HG03439 (cell line): ENCODE measurements around the gene SMIM36.
"Not testable (repeated sequence)": the region's sequence is repeated elsewhere in the genome, so short reads cannot be mapped to it uniquely, and the experiment has no call there.

Experiments used
- ATAC-seq: cut with Tn5 transposase; IDR thresholded peaks from one replicate; pipeline ENCODE4 v1.9.1; 2021; ENCODE audit warnings: mild to moderate bottlenecking, moderate library complexity; ENCODE audit not compliant: unreplicated experiment

SMIM36 gene

DNA sequence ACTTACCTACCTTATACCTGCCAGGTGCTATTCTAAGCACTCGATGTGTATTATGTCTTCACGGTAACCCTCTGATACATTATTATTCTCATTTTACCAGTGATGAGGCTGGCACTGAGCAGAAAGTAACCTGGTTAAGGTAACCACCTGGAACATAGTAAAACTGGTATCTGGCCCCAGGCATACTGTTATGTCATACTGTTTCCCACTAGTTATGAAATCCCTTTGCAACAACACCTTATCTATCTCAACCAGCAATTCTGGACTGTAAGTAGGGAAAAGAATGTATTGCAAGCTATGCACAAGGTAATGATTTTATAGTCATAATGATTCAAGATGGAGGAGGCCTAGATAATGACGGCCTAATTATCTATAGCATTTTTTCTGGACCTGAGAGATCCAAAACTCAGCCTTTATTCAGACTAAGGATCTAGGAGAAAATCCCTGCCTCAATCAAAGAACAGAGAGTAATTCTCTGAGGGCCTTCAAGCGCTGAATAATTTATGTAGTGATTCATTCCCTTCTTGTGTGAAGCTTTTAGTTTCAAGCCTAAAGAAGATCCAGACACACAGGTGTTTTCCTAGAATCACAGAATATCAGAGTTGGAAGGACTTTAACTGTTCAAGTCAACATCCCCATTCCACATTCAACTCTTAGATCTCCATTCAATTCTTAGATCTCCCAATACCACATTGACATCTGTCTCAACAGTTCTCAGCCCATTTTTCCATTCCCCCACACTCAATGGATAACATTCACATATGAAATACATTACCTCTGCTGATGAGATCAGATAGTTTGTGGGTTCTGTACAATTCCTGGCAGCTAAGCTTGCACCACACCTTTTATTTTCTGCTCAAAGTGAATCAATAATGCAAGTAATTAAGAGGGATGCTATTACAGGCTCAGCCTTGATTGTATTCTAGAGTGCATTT, 74.8 kb downstream of the SMIM36 start:
- peak; percentile 15 for ATAC-seq

DNA sequence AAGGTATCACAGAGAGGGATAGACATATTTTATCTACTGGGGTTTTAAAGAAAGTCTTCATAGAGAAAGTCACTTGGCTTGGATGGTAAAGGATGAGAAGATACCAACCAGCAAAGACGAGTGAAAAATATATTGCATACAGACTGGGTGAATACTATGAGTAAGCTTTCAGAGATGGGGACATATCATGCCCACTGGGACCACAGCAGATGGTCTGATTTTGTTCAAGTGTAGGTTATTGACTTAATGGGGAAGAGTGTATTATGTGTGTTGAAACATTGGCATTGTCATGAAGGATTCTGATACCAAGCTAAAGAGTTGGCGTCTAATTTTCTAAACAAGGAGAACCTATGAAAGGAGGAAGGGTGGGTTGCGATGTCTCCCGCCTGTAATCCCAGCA, 75.8 kb downstream of the SMIM36 start:
- ATAC-seq, result no peak

DNA sequence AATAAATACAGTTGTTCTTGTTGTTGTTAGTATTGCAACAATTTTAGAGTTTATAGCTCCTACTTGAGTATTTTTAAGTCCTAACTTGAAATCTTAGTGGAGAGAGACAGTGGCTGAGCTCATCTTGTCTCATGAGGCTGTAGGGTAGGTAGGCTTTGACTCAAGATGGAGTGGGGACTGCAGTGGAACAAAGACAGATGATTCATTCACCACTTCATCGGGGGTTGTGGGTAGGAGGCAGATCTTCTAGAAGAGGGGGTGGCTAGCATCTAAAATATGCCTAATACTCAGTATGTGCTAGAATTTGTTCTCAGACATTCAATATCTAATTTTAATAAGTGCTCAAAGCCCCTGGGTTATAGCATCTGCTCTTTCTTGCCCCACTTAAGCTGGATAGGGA, 76.5 kb downstream of the SMIM36 start:
- no peak for ATAC-seq

DNA sequence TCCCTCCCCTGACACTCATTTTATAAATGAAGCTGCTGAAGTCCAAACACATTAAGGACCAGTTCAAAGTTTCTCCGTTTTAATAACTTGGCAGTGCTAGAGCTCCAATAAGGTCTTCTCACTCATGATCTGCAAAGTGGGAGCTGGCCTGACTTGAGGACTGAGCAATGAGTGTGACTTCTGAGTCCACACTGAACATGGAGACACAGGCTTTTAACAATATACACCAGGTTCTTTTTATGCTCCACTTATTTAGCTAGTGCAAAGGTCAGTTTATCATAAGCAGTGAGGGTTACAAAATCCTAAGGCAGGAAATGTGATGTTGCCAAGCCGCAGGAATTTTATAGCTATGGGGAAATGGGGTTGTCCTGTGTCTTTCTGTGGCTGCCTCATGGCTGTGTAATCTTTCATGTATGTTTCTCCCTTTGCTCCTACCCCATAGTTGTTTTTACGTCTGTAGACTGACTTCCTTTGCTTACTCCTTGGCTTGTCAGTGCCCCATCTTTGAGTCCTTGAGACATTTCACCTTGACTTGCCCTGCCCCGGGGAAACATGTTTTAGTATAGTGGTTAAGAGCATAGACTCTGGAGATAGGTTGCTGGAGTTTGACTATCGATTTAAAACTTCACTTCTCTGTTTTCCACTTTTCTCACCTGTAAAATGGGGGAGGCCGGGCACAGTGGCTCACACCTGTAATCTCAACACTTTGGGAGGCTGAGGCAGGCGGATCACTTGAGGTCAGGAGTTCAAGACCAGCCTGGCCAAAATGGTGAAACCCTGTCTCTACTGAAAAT, 77.4 kb downstream of the SMIM36 start:
- ATAC-seq, result no peak

DNA sequence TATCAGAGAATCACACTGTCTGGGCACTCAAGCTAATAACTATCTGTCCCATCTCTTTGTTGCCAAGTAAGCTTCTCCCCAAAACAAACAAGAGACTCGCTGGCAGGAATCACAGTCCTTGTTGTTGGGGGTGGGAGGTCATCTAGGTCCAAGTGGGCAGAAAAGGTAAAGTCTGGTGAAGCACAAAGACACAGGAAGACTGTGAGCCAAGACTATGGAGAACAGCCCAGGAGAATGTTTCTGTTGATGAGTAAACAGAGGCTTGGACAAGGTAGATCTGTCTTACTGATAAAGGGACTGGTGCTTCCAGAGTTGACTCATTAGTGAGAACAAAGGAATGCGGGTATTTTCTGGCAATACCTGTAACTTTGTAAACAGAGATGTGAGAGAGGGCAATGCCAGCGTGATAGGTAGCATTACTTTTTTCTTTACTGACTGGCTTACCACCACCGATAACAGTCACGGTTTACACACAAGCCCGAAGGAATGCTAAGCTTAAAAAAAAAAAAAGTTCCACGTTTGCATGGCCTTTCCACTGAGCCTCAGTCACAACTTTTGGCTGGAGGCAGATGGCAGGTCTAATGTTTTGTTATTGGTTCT, 78.1 kb downstream of the SMIM36 start:
- ATAC-seq, result no peak

DNA sequence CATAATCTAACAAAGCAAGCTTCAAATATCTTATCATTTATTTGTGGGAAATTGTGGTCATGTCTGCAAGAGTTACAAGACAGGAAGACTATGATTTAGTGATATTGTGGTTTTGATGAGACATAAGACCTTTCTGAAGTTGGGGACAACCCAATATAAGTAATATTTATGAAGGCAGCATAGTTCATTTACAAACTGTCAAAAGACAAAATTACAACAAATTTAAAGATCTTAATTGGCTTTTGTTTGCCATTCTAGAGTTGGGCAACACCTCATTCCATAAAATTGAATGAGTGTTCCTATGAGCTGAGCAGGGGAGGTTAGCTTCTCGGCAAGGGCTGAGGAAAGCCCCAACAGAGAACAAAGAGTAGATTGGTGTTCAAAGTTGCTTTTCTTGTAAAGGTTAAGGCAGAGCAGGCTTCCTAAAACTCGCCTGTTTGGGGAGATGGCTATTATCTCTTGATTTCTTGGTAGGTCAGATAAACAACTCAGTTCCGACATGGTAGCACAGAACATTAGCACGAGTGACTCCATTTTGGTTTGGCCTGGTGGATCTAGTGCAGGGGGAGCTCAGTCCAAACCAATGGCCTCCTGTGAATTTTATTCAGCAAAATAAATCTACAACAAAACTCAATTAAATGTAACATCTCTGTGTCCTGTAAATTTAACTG, 78.8 kb downstream of the SMIM36 start:
- no peak for ATAC-seq

DNA sequence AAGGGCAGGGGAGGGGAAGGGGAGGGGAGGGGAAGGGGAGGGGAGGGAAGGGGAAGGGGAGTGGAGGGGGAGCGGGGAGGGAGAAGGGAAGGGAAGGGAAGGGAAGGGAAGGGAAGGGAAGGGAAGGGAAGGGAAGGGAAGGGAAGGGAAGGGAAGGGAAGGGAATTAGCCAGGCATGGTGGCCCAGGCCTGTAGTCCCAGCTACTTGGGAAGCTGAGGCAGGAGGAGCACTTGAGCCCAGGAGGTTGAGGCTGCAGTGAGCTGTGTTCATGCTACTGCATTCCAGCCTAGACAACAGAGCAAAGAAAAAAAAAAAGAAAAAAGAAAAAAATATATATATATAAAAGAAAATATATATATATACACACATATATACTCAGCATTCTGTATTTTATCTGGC, 79.3 kb downstream of the SMIM36 start:
- not testable (repeated sequence) for ATAC-seq

DNA sequence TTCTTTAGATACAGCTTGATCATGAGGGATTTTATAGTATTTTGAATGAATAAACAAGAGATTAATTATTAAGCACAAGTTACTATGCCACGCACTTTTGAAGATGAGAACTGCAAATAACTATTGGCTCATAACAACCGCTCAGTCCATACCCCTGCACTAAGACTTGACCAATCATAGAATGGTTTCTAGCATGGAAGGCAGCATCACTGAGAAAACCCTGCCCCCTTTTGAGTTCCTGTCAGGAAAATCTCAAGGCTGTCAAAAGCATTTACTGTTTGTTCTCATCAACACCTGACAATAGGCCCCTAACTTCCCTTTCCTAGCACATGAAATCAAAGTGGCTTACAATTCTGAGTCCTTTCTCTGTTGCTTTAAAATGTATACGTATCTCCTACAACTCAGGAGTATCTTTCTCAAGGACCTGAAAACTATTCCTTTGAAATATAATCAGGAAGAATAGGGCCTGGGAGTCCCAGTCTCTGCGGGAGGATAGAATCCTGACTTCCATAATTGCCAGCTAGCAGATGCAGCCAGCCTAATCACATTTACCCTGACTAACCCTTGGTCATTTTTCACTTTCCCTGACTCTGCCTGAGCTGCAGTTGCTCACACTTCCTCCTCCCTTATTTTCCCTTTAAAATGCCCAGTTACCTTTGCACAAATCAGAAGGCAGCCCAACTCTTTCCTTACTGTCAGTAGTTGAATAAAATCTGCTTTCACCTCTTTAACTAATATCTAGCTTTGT, 80.5 kb downstream of the SMIM36 start:
- no peak for ATAC-seq

DNA sequence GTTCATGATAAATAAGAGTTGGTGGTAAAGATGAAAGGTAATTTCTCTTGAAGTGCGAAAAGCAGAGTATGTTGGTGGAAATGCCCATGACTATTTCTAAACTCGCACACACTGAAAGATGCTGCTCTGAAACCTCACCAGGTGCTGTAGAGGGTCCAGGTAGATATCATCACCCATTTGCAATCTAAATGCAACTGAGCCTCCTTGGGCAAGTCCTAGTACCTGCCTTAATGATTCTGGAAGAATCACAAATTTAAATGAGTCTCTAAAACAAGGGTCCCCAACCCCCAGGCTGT, 83.7 kb downstream of the SMIM36 start:
- ATAC-seq, result no peak

DNA sequence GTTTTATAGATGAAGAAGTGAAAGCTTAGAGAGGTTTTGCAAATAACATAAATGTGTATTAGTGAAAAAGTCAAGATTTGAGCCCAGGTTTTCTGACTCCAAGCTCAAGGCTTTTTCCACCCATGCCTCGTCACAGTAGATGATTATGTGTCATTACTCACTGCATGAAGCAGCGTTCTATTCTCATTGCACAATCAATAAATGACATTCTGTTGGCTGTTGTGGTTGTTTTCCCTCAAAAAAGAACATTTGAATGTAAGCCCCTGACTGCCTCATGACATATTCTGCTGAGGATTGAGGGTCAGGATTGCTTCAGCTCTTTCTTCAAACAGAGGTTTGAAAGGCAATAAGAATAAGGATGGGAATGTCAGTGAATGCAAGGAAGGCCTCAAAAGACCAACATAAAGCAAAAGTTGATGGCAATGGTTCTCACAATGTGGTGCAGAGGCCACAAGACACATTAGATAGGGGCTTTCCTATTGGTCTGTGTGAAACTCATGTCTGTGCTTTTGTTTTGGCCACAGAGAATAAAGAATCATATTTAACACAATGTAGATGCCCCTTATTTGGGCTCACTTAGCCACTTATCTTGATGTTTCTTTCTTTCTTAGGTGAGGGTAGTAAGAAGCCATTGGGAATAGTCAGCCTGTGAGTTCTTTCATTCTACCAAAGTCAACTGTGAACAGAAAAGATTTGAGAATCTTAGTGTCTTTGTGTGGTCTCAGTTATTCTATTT, 84.2 kb downstream of the SMIM36 start:
- ATAC-seq, result no peak

DNA sequence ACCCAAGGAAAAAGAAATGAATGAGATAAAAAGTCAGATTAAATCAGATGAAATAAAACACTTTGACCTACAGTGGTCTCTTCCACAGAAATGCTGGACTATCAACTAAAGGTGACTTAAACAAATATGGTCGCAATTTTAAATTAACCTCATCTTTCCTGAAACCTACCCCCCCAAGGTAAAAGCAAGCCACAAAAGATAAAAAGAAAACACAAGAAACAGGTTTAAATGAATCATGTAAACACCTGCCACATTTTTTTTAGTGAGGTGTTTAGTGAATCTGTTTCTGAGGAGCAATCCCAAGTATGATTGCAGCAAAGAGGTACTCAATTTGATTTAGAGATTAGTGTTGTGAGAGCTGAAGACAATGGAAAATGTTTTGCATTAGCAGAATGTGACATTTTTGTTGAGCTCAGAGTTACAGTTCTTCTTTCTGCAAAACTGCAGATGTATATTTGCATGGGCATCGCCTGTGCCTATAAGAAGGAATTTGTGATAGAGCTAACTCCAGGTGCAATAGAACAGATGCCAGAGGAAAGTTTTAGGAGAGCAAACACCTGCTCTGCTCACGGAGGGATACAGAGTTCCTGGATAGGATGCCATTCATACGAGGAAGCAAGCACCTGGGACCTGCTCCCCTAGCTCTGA, 86.2 kb downstream of the SMIM36 start:
- no peak for ATAC-seq

DNA sequence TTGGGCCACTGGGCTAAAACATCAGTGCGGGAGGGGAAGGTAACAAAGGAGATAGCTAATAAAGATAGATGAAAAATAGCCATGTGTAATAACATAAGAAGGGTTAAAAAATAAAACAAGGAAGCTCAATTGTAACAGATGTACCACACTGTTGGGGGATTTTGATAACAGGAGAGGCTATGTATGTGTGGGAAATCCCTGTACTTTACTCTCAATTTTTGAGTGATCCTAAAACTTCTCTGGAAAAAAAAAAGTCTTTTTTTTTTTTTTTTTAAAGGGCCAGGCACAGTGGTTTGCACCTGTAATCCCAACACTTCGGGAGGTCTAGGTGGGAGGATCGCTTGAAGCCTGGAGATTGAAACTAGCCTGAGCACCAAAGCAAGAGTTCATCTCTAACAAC, 87.7 kb downstream of the SMIM36 start:
- ATAC-seq, result no peak

DNA sequence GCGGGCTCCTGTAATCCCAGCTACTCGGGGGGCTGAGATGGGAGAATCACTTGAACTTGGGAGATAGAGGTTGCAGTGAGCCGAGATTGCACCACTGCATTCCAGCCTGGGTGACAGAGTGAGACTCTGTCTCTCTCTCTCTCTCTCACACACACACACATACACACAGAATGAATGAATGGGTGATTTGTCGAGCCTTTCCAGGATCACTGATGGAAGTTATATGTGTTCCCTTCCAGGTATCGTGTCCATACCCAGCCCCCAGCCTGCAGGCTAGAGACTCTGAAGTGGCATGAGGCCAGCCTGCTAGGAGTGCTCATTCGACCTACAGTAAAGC, 88.5 kb downstream of the SMIM36 start:
- not testable (repeated sequence) for ATAC-seq

DNA sequence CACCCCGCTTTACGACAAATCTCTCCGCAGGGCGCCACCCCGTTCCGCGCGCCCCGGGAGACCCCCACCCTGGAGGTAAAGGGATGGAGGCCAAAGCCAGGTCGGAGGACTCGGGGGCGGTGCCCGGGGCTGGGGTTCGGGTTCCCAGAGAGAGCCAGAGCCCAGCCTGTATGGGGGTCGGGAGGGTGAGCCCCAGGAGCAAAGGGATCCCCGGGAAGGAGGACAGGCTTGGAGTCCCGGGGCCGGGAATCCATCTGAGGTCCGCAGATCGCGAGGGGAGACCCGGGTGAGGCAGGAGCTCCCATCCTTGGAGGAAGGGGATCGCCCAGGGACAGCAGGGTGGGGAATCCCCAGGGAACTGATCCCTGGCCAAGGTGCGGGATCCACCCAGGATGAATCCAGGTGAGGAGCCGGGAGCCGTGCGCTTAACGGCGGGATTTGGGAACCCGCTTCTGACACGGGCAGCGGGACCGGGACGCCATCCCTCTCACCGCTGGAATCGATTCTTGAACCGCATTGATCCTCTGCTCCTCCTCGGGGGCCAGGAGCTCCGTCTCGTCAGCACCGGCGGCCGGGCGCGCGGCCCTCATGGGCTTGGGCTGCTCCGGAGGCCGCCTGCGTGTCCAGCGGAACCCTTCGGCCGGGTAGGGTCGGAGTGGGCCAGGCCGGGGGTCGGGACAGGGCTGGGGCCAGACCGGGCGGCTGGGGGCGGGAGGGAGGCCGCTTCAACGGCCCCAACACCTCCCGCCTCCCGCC, 89.9 kb downstream of the SMIM36 start, which contains the start of gene MMD:
MMD (minus strand) TSS at position 657 of the 756 bp plus-strand sequence; CDS start at position 517, 140 bp downstream.
- ATAC-seq, result peak; percentile 19

DNA sequence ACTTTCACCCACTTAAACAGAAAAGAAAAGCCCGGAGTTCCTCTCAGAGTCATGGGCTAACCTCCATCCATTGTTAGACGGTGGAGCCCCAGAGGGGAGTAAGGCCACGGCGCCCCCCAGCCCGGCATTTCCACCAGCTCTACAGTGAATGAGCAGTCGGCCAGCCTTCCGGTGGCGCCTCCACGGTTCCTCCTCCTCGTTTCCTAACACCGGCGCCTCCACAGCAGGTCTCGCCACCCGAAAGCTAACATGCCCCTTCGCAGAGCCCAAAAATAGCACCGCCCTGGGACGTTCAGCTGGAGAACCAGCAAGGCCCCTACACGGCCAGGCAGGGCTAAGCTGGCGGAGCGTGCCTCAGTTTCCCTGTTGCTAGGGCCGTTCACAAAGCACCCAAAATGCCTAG, 90.5 kb downstream of the SMIM36 start:
- no peak for ATAC-seq

DNA sequence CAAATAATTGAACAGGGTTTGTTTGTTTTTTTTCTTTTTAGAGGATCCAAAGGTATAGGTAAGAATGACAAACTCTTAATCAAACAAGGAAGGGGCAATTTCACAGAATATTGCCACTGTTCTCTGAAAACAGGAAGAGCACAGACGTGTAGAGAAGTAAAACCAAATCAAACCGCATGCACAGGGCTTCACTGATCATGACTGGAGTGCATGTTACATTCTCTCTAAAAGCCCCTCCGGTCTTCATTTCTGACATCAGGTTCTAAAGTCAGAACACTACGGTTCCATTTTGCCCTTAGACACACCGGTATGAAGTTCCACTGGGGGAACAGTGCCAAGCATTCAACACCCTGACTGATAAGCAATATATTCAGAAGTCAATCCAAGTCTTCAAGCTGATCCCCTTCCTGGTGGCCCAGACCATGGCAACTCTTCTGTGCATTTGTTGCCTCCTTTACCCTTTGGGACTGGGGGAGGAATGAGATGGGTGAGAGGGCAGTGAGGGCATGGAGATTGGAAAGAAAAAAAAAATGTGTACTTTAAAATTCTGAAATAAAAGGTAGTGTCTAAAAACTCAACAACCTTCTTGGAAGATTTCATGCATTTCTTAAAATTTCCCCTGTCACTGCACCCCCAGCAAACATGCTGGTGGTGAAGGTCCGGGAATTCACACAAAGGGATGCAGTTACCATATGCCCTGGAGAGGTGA, 91.0 kb downstream of the SMIM36 start:
- no peak for ATAC-seq

DNA sequence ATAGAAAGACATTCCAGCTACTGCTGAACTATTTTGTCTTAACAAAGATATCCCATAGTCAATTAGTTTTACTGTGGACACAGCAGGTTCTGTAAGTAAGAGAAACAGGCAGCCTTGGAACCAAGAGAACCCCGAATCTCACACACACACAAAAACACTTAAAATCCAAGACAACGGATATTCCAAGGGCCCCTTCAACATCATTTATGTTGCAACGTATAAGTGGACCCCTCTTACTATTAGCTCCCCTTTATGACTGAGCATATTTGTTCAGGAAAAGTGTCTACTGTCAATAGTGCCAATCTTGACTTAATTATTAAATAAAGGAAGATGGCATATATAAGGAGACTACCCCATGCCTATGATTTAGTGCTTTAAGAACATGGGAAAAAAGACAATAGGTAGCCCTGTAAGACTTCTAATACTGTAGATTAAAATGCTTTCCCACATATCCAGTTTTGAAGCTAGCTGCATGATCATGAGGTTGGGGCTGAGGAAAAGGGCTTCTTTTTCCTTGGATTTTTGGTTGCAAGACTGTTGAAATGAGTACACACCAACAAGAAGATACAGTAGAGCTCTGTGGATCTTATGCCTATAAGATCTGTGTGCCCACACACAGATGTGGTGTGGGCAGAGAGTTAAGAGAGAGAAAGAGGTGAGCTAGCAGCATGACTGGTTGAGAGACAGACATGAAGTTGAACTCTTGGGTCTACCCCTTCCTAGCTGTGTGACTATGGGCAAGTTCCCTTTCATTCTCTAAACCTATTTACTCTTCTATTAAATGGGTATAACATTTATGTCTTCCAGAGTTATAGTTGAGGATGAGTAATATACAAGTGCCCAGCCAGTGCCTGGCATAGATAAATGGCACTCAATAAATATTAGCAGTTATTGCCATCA, 92.6 kb downstream of the SMIM36 start:
- ATAC-seq, result no peak
